Sigmoid colon (tissue), 7 donors: Measurements from ENCODE around the gene ARMC10. TPM values are rescaled to one million over a fixed set of nuclear protein-coding genes. Genes with fewer than 3 reads are reported as not detected.

Source experiments
- DNase-seq: peaks from one replicate; pipeline ENCODE4 v3.0.0-alpha.2; 2019
- H3K27ac ChIP-seq, 4 donors: fragments of 200-600 bp; sonication (generic); one replicate each; pipeline ENCODE4 v1.5.1; 2016 to 2019; ENCODE audit warnings: mild to moderate bottlenecking in 1 of 4
- H3K27me3 ChIP-seq, 3 donors: fragments of 200-600 bp; sonication (generic); one replicate each; pipeline ENCODE4 v1.5.1; 2019; ENCODE audit warnings: mild to moderate bottlenecking in 1 of 3
- H3K36me3 ChIP-seq, 4 donors: fragments of 200-600 bp; sonication (generic); one replicate each; pipeline ENCODE4 v1.5.1; 2016 to 2019
- H3K4me1 ChIP-seq, 4 donors: fragments of 200-600 bp; sonication (generic); one replicate each; pipeline ENCODE4 v1.5.1; 2017 to 2019
- H3K4me3 ChIP-seq, 4 donors: fragments of 200-600 bp; sonication (generic); one replicate each; pipeline ENCODE4 v1.5.1; 2017 to 2019; ENCODE audit warnings: mild to moderate bottlenecking in 2 of 4, moderate library complexity in 1 of 4
- H3K9me3 ChIP-seq, 4 donors: fragments of 200-600 bp in 3 of 4; sonication (generic) in 3 of 4; one replicate each; pipeline versions ENCODE4 v1.5.1 to v1.6.1; 2013 to 2019
- CTCF ChIP-seq, 4 experiments: fragments of 450-650 bp in 3 of 4; fragments of 200-600 bp in 1 of 4; IDR thresholded peaks; one replicate each; pipeline ENCODE4 v1.5.1; 2016 to 2019; ENCODE audit warnings: antibody characterized with exemption in 4 of 4, mild to moderate bottlenecking in 3 of 4, moderate library complexity in 2 of 4
- EP300 ChIP-seq, 4 donors: sonication (generic); formaldehyde crosslinking; IDR thresholded peaks; one replicate each; pipeline ENCODE4 v1.6.1; 2017; ENCODE audit warnings: antibody characterized with exemption in 4 of 4
- POLR2A ChIP-seq, 2 donors: fragments of 450-650 bp; IDR thresholded peaks; one replicate each; pipeline ENCODE4 v1.6.1; 2016; ENCODE audit warnings: antibody characterized with exemption in 2 of 2, mild to moderate bottlenecking in 2 of 2, moderate library complexity in 2 of 2
- POLR2AphosphoS5 ChIP-seq, 4 donors: sonication (generic); formaldehyde crosslinking; IDR thresholded peaks; one replicate each; pipeline ENCODE4 v1.6.1; 2017; ENCODE audit warnings: antibody characterized with exemption in 4 of 4
- WGBS, 2 donors: extraction: QIAGEN DNeasy Blood & Tissue Kit; methylation state at CpG; one replicate each; pipeline ENCODE4 v1.1.7; 2013; 5-methylcytosine and 5-hydroxymethylcytosine counted together
- intact Hi-C: fragments of 100-400 bp; cut with DNase I; formaldehyde crosslinking; loops from one replicate; pipeline ENCODE4 v1.15.1; 2023
- polyA plus RNA-seq, 3 donors: library from polyadenylated mRNA; stranded (reverse); fragments of 200-250 nt; gene quantifications; one replicate each; pipeline ENCODE4 v1.2.3, GENCODE V29; 2013
- total RNA-seq, 4 donors: library from RNA; depleted of rRNA; stranded (reverse); fragments of >200 nt; gene quantifications; one replicate each; pipeline ENCODE4 v1.1.0, GENCODE V29; 2016
- donor health status: healthy with polysubstance abuse.
- donor health status: Bipolar disorder and iron deficiency.
- donor health status: healthy.

The ARMC10 gene
- total and polyA plus RNA-seq, 7 donors, result 13.9 to 49.0 (median 41.5) TPM

- 92% methylated on average over 1 of the region's 1 CpG for WGBS, 2 donors
- no peak for DNase-seq
- TF ChIP-seq POLR2A (IDR thresholded peaks at IDR 0.05), result no peak
- TF ChIP-seq EP300 (IDR thresholded peaks at IDR 0.05), result no peak
- TF ChIP-seq CTCF (IDR thresholded peaks at IDR 0.05), result no peak
- TF ChIP-seq POLR2AphosphoS5 (IDR thresholded peaks at IDR 0.05), result no peak
- intact Hi-C loops, result no loop called here
- H3K36me3 ChIP-seq, result peaks cover 0 to 33% (median 0%) of the 10 kb centered on the region in 4 donors
- H3K4me1 ChIP-seq, result no peaks in the 10 kb centered on the region
- H3K27ac ChIP-seq, result no peak overlapping the region
- H3K27me3 ChIP-seq, result no peaks in the 10 kb centered on the region
- no peak overlapping the region for H3K4me3 ChIP-seq
- no peaks in the 10 kb centered on the region for H3K9me3 ChIP-seq
Measured at GRCh38 chr7:103114576-103115008, 39.7 kb downstream of the ARMC10 start.

GRCh38 chr7:103115771-103116170, 40.8 kb downstream of the ARMC10 start:
- Histone ChIP-seq H3K4me1 (no peaks in the 10 kb centered on the region), H3K36me3 (peaks cover 0 to 42% (median 0%) of the 10 kb centered on the region in 4 donors), H3K27me3 (no peaks in the 10 kb centered on the region), H3K9me3 (no peaks in the 10 kb centered on the region), H3K4me3 (no peak overlapping the region), H3K27ac (no peak overlapping the region)
- intact Hi-C loops, result no loop called here
- TF ChIP-seq POLR2A (IDR thresholded peaks at IDR 0.05), result no peak
- 97 to 99% methylated on average over 4 of the region's 4 CpGs for WGBS, 2 donors
- DNase-seq, result no peak

GRCh38 chr7:103116511-103116910, 41.6 kb downstream of the ARMC10 start:
- Histone ChIP-seq H3K4me1 (no peaks in the 10 kb centered on the region), H3K9me3 (no peaks in the 10 kb centered on the region), H3K27ac (no peak overlapping the region), H3K27me3 (no peaks in the 10 kb centered on the region), H3K4me3 (no peak overlapping the region), H3K36me3 (peaks cover 0 to 49% (median 0%) of the 10 kb centered on the region in 4 donors)
- intact Hi-C loops, result no loop called here
- WGBS, 2 donors, result 94 to 97% methylated on average over 1 of the region's 1 CpG
- DNase-seq, result no peak
- TF ChIP-seq POLR2AphosphoS5 (IDR thresholded peaks at IDR 0.05) (no peak), CTCF (IDR thresholded peaks at IDR 0.05) (no peak), EP300 (IDR thresholded peaks at IDR 0.05) (no peak), POLR2A (IDR thresholded peaks at IDR 0.05) (no peak)

- TF ChIP-seq EP300 (IDR thresholded peaks at IDR 0.05) (no peak), POLR2A (IDR thresholded peaks at IDR 0.05) (no peak), POLR2AphosphoS5 (IDR thresholded peaks at IDR 0.05) (no peak), CTCF (IDR thresholded peaks at IDR 0.05) (no peak)
- DNase-seq, result no peak
- Histone ChIP-seq H3K36me3 (peaks cover 0 to 54% (median 0%) of the 10 kb centered on the region in 4 donors), H3K9me3 (no peaks in the 10 kb centered on the region), H3K4me1 (no peaks in the 10 kb centered on the region), H3K27me3 (no peaks in the 10 kb centered on the region), H3K27ac (no peak overlapping the region), H3K4me3 (no peak overlapping the region)
- intact Hi-C loops, result no loop called here
Measured at GRCh38 chr7:103116991-103117390, 42.1 kb downstream of the ARMC10 start.

- H3K4me1 ChIP-seq, result no peaks in the 10 kb centered on the region
- DNase-seq, result no peak
- no peak overlapping the region for H3K27ac ChIP-seq
- H3K9me3 ChIP-seq, result no peaks in the 10 kb centered on the region
- H3K4me3 ChIP-seq, result no peak overlapping the region
- H3K36me3 ChIP-seq, result peaks cover 0 to 57% (median 0%) of the 10 kb centered on the region in 4 donors
- WGBS, 2 donors, result 93 to 94% methylated on average over 2 of the region's 2 CpGs
- H3K27me3 ChIP-seq, result no peaks in the 10 kb centered on the region
- TF ChIP-seq CTCF (IDR thresholded peaks at IDR 0.05), result no peak
- TF ChIP-seq POLR2A (IDR thresholded peaks at IDR 0.05), result no peak
- no peak for TF ChIP-seq POLR2AphosphoS5 (IDR thresholded peaks at IDR 0.05)
- no peak for TF ChIP-seq EP300 (IDR thresholded peaks at IDR 0.05)
- intact Hi-C loops, result no loop called here
Measured at GRCh38 chr7:103117465-103117864, 42.5 kb downstream of the ARMC10 start.
